ENCODE results near the gene MTA1.

DNA sequence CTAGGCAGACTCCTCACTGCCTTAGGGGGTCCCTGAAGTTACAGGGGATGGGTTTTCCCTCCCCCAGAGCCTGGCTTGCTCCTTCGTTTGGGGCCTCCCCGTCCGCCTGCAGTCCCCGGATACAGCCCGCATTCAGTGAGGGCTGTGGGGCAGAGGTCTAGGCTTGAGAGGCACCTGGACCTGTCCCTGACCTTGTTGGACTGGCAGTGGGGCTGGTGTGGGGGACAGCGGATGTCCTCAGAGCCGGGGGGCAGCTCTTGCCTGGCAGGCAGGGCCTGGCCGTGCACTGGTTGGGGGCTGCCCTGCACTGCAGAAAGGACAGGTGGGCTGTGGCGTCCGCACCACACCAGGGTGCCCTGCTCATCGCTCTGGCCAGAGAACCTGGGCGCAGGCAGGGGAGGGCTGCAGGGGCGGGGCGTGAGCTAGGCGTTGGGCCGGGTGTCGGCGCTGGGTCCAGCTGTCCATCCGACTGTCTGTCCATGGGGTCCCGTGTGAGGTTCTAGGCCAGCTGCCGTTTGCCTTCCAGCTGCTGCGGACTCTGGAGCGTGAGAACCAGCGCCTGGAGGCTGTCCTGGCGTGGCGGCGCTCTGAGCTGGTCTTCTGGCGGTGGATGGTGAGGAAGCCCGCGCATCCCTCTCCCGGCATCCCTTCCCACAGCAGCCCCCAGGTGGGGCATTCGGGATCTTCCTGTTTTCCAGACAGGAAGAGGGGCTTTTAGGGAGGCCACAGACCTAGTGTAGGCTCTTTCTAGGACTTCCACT, 77.4 kb downstream of the MTA1 start:
- no peak for TF ChIP-seq EZH2phosphoT487 (IDR thresholded peaks at IDR 0.05; ENCODE audit: low read length)
- TF ChIP-seq, protein P1, sequence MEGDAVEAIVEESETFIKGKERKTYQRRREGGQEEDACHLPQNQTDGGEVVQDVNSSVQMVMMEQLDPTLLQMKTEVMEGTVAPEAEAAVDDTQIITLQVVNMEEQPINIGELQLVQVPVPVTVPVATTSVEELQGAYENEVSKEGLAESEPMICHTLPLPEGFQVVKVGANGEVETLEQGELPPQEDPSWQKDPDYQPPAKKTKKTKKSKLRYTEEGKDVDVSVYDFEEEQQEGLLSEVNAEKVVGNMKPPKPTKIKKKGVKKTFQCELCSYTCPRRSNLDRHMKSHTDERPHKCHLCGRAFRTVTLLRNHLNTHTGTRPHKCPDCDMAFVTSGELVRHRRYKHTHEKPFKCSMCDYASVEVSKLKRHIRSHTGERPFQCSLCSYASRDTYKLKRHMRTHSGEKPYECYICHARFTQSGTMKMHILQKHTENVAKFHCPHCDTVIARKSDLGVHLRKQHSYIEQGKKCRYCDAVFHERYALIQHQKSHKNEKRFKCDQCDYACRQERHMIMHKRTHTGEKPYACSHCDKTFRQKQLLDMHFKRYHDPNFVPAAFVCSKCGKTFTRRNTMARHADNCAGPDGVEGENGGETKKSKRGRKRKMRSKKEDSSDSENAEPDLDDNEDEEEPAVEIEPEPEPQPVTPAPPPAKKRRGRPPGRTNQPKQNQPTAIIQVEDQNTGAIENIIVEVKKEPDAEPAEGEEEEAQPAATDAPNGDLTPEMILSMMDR (IDR thresholded peaks at IDR 0.05; ENCODE audit: low read length) = no peak
- no peak for TF ChIP-seq EZH2 (optimal IDR thresholded peaks at IDR 0.05; ENCODE audit: low read depth, low read length)

Data from MM.1S (cell line).